ENCODE measurements around the gene DNAAF9.
"Not testable (repeated sequence)": the region's sequence is repeated elsewhere in the genome, so short reads cannot be mapped to it uniquely, and the experiment has no call there.

The DNAAF9 gene

GRCh38 chr20:3423126-3423525 is 15.7 kb upstream of the DNAAF9 start:
- no peak overlapping the region for H3K4me3 ChIP-seq (ENCODE audit: severe bottlenecking)
- H3K27ac ChIP-seq (ENCODE audit: poor library complexity, severe bottlenecking): no peak overlapping the region
- ATAC-seq (ENCODE audit: low read depth) (no peak), DNase-seq (ENCODE audit: low spot score) (no peak)
- H3K27me3 ChIP-seq (ENCODE audit: insufficient read depth, poor library complexity, severe bottlenecking): no peaks in the 10 kb centered on the region
- H3K9me3 ChIP-seq (ENCODE audit: severe bottlenecking): no peaks in the 10 kb centered on the region
- peaks cover 11% of the 10 kb centered on the region for H3K4me1 ChIP-seq (ENCODE audit: insufficient read depth, poor library complexity, severe bottlenecking)
- H3K36me3 ChIP-seq (ENCODE audit: low read depth): no peaks in the 10 kb centered on the region
- no peak for TF ChIP-seq CTCF (IDR thresholded peaks at IDR 0.05; ENCODE audit: poor library complexity, severe bottlenecking)

- Histone ChIP-seq H3K9me3 (ENCODE audit: severe bottlenecking) (no peaks in the 10 kb centered on the region), H3K27me3 (ENCODE audit: insufficient read depth, poor library complexity, severe bottlenecking) (no peaks in the 10 kb centered on the region), H3K36me3 (ENCODE audit: low read depth) (no peaks in the 10 kb centered on the region), H3K4me1 (ENCODE audit: insufficient read depth, poor library complexity, severe bottlenecking) (peaks cover 11% of the 10 kb centered on the region), H3K27ac (ENCODE audit: poor library complexity, severe bottlenecking) (no peak overlapping the region), H3K4me3 (ENCODE audit: severe bottlenecking) (no peak overlapping the region)
- no peak for ATAC-seq (ENCODE audit: low read depth)
- DNase-seq (ENCODE audit: low spot score): no peak
- no peak for TF ChIP-seq CTCF (IDR thresholded peaks at IDR 0.05; ENCODE audit: poor library complexity, severe bottlenecking)
Measured at GRCh38 chr20:3421985-3422384, 14.5 kb upstream of the DNAAF9 start.

GRCh38 chr20:3420211-3420707 is 12.8 kb upstream of the DNAAF9 start:
- no peak overlapping the region for H3K4me3 ChIP-seq (ENCODE audit: severe bottlenecking)
- H3K27ac ChIP-seq (ENCODE audit: poor library complexity, severe bottlenecking): peak overlapping the region; percentile 29
- H3K36me3 ChIP-seq (ENCODE audit: low read depth): no peaks in the 10 kb centered on the region
- no peaks in the 10 kb centered on the region for H3K9me3 ChIP-seq (ENCODE audit: severe bottlenecking)
- no peak for DNase-seq (ENCODE audit: low spot score)
- no peak for TF ChIP-seq CTCF (IDR thresholded peaks at IDR 0.05; ENCODE audit: poor library complexity, severe bottlenecking)
- peak; percentile 93 for ATAC-seq (ENCODE audit: low read depth)
- no peaks in the 10 kb centered on the region for H3K27me3 ChIP-seq (ENCODE audit: insufficient read depth, poor library complexity, severe bottlenecking)
- peaks cover 11% of the 10 kb centered on the region for H3K4me1 ChIP-seq (ENCODE audit: insufficient read depth, poor library complexity, severe bottlenecking)

- H3K4me3 ChIP-seq (ENCODE audit: severe bottlenecking); ATAC-seq (ENCODE audit: low read depth); DNase-seq (ENCODE audit: low spot score); H3K36me3 ChIP-seq (ENCODE audit: low read depth); H3K27ac ChIP-seq (ENCODE audit: poor library complexity, severe bottlenecking); H3K9me3 ChIP-seq (ENCODE audit: severe bottlenecking); H3K27me3 ChIP-seq (ENCODE audit: insufficient read depth, poor library complexity, severe bottlenecking): not testable (repeated sequence)
- H3K4me1 ChIP-seq (ENCODE audit: insufficient read depth, poor library complexity, severe bottlenecking): peaks cover 11% of the 10 kb centered on the region
Measured at GRCh38 chr20:3418161-3418560, 10.7 kb upstream of the DNAAF9 start.

GRCh38 chr20:3414122-3414521 is 6.7 kb upstream of the DNAAF9 start:
- Histone ChIP-seq H3K27ac (ENCODE audit: poor library complexity, severe bottlenecking) (no peak overlapping the region), H3K4me1 (ENCODE audit: insufficient read depth, poor library complexity, severe bottlenecking) (no peaks in the 10 kb centered on the region), H3K9me3 (ENCODE audit: severe bottlenecking) (no peaks in the 10 kb centered on the region), H3K4me3 (ENCODE audit: severe bottlenecking) (no peak overlapping the region), H3K27me3 (ENCODE audit: insufficient read depth, poor library complexity, severe bottlenecking) (no peaks in the 10 kb centered on the region), H3K36me3 (ENCODE audit: low read depth) (no peaks in the 10 kb centered on the region)
- DNase-seq (ENCODE audit: low spot score) (no peak), ATAC-seq (ENCODE audit: low read depth) (no peak)
- TF ChIP-seq CTCF (IDR thresholded peaks at IDR 0.05; ENCODE audit: poor library complexity, severe bottlenecking): no peak
